ENCODE data around the gene LNX1. TPM values are rescaled to one million over a fixed set of nuclear protein-coding genes. Genes with fewer than 3 reads are reported as not detected.
"Not testable (repeated sequence)": the region's sequence is repeated elsewhere in the genome, so short reads cannot be mapped to it uniquely, and the experiment has no call there.

LNX1 gene
- total and polyA plus RNA-seq, 7 donors: 2.3 to 7.9 (median 4.6) TPM

DNA sequence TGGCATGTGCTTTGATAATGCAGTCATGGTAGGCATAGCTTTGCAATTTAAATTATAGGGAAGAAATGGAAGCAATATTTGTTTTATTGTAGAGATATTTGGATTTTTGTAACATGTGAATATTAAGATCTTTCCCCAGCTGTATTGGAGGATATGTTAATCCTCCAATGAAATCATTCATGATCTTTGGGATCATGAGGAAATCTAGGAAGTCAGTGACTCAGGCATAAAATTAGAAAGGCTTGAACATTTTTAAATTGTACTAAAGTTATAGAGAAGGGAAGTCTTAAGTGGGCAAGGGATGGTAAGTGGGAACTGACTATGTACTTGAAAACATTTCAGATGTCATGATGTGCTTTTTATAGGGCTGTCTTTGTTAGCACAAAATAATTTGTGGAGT is 167.0 kb downstream of the LNX1 start:
- DNase-seq: no peak
- no peaks in the 10 kb centered on the region for H3K27me3 ChIP-seq
- H3K36me3 ChIP-seq: peaks cover 0 to 35% (median 8%) of the 10 kb centered on the region in 4 donors
- no peaks in the 10 kb centered on the region for H3K4me1 ChIP-seq
- H3K27ac ChIP-seq: no peak overlapping the region
- no peaks in the 10 kb centered on the region for H3K9me3 ChIP-seq
- TF ChIP-seq EP300 (IDR thresholded peaks at IDR 0.05) (no peak), POLR2AphosphoS5 (IDR thresholded peaks at IDR 0.05) (no peak), POLR2A (IDR thresholded peaks at IDR 0.05) (no peak)
- TF ChIP-seq, protein P1, sequence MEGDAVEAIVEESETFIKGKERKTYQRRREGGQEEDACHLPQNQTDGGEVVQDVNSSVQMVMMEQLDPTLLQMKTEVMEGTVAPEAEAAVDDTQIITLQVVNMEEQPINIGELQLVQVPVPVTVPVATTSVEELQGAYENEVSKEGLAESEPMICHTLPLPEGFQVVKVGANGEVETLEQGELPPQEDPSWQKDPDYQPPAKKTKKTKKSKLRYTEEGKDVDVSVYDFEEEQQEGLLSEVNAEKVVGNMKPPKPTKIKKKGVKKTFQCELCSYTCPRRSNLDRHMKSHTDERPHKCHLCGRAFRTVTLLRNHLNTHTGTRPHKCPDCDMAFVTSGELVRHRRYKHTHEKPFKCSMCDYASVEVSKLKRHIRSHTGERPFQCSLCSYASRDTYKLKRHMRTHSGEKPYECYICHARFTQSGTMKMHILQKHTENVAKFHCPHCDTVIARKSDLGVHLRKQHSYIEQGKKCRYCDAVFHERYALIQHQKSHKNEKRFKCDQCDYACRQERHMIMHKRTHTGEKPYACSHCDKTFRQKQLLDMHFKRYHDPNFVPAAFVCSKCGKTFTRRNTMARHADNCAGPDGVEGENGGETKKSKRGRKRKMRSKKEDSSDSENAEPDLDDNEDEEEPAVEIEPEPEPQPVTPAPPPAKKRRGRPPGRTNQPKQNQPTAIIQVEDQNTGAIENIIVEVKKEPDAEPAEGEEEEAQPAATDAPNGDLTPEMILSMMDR (IDR thresholded peaks at IDR 0.05): no peak
- intact Hi-C loops (cut with DNase I): no loop called here
- no peak overlapping the region for H3K4me3 ChIP-seq

DNA sequence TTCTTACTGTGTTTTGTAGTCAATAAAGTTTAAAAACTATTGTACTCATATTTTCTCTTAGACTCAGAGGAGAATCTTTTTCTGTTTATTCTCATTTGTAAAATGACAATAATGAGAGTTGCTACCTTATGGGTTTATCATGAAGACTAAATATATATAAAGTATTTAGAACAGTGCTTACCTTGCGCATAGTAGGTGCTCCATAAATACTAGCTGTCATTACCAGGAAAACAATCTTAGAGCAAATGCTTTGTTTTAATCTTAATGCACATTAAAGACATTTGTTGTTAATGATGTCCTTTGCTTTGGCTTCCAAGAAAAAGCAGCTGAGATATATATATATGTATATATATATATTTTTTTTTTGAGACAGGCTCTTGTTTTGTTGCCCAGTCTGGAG is 168.9 kb downstream of the LNX1 start:
- no peak overlapping the region for H3K27ac ChIP-seq

DNA sequence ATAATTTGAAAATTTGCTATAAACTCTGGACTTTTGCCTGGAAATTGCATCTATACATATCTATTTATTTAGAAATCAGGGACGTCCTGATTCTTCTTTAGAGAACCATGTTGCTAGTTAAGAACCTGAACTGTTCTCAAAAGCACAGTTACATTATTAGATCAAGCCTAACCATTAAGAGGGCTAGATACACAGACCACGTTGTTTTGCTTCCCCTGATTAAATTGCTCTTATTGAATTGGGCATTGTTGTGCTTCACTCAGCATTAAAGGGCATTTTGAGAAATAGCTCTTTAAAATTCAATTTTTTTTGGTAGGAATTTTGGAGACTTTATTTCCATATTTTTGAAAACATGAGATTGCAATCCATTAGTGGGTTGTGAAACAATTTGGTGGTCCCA is 169.5 kb downstream of the LNX1 start:
- H3K4me1 ChIP-seq: no peaks in the 10 kb centered on the region
- no peak for TF ChIP-seq POLR2AphosphoS5 (IDR thresholded peaks at IDR 0.05)
- TF ChIP-seq, protein P1 (IDR thresholded peaks at IDR 0.05): no peak
- no peak for TF ChIP-seq EP300 (IDR thresholded peaks at IDR 0.05)
- no peak for TF ChIP-seq POLR2A (IDR thresholded peaks at IDR 0.05)
- no peaks in the 10 kb centered on the region for H3K27me3 ChIP-seq
- 92 to 94% methylated on average over 2 of the region's 2 CpGs for WGBS, 2 donors
- H3K9me3 ChIP-seq: no peaks in the 10 kb centered on the region
- intact Hi-C loops (cut with DNase I): no loop called here
- no peak overlapping the region for H3K4me3 ChIP-seq
- H3K36me3 ChIP-seq: peaks cover 0 to 10% (median 0%) of the 10 kb centered on the region in 4 donors
- no peak overlapping the region for H3K27ac ChIP-seq
- DNase-seq: no peak

More for the DNA sequence above, 168.9 kb downstream of the LNX1 start:
- Histone ChIP-seq H3K4me3 (no peak overlapping the region), H3K27me3 (no peaks in the 10 kb centered on the region), H3K4me1 (no peaks in the 10 kb centered on the region), H3K36me3 (peaks cover 0 to 16% (median 0%) of the 10 kb centered on the region in 4 donors), H3K9me3 (no peaks in the 10 kb centered on the region)
- TF ChIP-seq EP300 (IDR thresholded peaks at IDR 0.05) (no peak), POLR2A (IDR thresholded peaks at IDR 0.05) (no peak), POLR2AphosphoS5 (IDR thresholded peaks at IDR 0.05) (no peak)
- TF ChIP-seq, protein P1 (IDR thresholded peaks at IDR 0.05): no peak
- intact Hi-C loops (cut with DNase I): no loop called here
- no peak for DNase-seq
- WGBS, 2 donors: 99% methylated on average over 1 of the region's 1 CpG

DNA sequence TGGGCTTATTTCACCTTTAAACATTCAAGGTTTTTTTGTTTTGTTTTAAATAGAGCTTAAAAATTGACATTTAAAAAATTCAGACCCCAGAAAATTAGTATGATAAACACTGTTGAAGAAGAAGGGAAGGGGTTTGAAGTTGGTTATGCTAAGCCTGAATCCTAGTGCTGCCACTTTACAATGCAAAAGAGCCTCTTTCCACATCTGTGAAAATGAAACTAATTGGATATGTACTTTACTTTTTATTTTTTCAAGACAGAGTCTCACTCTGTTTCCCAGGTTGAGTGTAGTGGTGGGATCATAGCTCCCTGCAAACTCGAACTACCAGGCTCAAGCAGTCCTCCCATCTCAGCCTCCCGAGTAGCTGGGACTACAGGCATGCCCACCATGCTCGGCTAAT is 172.1 kb downstream of the LNX1 start:
- peaks cover 0 to 3% (median 0%) of the 10 kb centered on the region in 4 donors for H3K36me3 ChIP-seq
- WGBS, 2 donors: 94 to 99% methylated on average over 3 of the region's 3 CpGs
- TF ChIP-seq EP300 (IDR thresholded peaks at IDR 0.05) (no peak), POLR2AphosphoS5 (IDR thresholded peaks at IDR 0.05) (no peak), POLR2A (IDR thresholded peaks at IDR 0.05) (no peak)
- TF ChIP-seq, protein P1 (IDR thresholded peaks at IDR 0.05): no peak
- H3K4me1 ChIP-seq: no peaks in the 10 kb centered on the region
- no peaks in the 10 kb centered on the region for H3K27me3 ChIP-seq
- no peak overlapping the region for H3K27ac ChIP-seq
- no peaks in the 10 kb centered on the region for H3K9me3 ChIP-seq
- H3K4me3 ChIP-seq: no peak overlapping the region
- DNase-seq: no peak
- intact Hi-C loops (cut with DNase I): no loop called here

DNA sequence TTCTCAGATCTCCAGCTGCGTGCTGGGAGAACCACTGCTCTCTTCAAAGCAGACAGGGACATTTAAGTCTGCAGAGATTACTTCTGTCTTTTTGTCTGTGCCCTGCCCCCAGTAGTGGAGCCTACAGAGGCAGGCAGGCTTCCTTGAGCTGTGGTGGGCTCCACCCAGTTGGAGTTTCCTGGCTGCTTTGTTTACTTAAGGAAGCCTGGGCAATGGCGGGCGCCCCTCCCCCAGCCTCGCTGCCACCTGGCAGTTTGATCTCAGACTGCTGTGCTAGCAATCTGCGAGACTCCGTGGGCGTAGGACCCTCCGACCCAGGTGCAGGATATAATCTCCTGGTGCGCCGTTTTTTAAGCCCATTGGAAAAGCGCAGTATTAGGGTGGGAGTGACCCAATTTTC is 181.8 kb downstream of the LNX1 start:
- H3K4me3 ChIP-seq; DNase-seq; H3K9me3 ChIP-seq; H3K36me3 ChIP-seq; H3K4me1 ChIP-seq; H3K27ac ChIP-seq; intact Hi-C loops (cut with DNase I); H3K27me3 ChIP-seq: not testable (repeated sequence)
- WGBS, 2 donors: 95% methylated on average over 11 of the region's 11 CpGs

Other genes starting within 250 kb of the LNX1 start
- 10 to 100 TPM; 10.7 to 16.6 (median 12.2) TPM for gene SCFD2, start 225.4 kb downstream of the LNX1 start, total RNA-seq
- 1 to 10 TPM; 3.7 to 7.3 (median 4.8) TPM for gene SCFD2, start 225.4 kb downstream of the LNX1 start, polyA plus RNA-seq
- 10 to 100 TPM; 33.7 to 47.7 (median 43.7) TPM for gene FIP1L1, start 213.8 kb downstream of the LNX1 start, total RNA-seq
- 10 to 100 TPM; 19.7 to 32.5 (median 28.2) TPM for gene FIP1L1, start 213.8 kb downstream of the LNX1 start, polyA plus RNA-seq

Data from sigmoid colon (tissue), 7 donors.